GM12891 (cell line): ENCODE results near the gene FANCC.

ENCODE experiments used
- DNase-seq: peaks from one replicate; pipeline ENCODE4 v3.0.0; 2011; ENCODE audit warnings: low spot score; ENCODE audit not compliant: insufficient read length
- FAIRE-seq: peaks from 2 replicates; lab custom pipeline; 2011; peaks lifted over from hg19 to GRCh38; lab: Jason Lieb, UNC
- PAX5 ChIP-seq: IDR thresholded peaks from 2 replicates; pipeline ENCODE4 v1.6.1; 2011; ENCODE audit warnings: low read length, moderate library complexity, mild to moderate bottlenecking; ENCODE audit not compliant: insufficient read depth, severe bottlenecking
- POLR2A ChIP-seq: IDR thresholded peaks from 2 replicates; pipeline ENCODE4 v1.6.1; 2011; ENCODE audit warnings: low read depth, low read length, control low read depth
- POLR2AphosphoS5 ChIP-seq: IDR thresholded peaks from 2 replicates; pipeline ENCODE4 v1.6.1; 2011; ENCODE audit warnings: low read depth, low read length, control low read depth
- POU2F2 ChIP-seq: IDR thresholded peaks from 2 replicates; pipeline ENCODE4 v1.6.1; 2011; ENCODE audit warnings: low read depth, mild to moderate bottlenecking, control low read depth, low read length, moderate library complexity
- SPI1 ChIP-seq: IDR thresholded peaks from 2 replicates; pipeline ENCODE4 v1.6.1; 2011; ENCODE audit warnings: low read depth, low read length, control low read depth
- TAF1 ChIP-seq: IDR thresholded peaks from 2 replicates; pipeline ENCODE4 v1.6.1; 2011; ENCODE audit warnings: low read depth, low read length, control low read depth

Gene FANCC

GRCh38 chr9:95189251-95190098, 128.0 kb downstream of the FANCC start:
- no peak for TF ChIP-seq POLR2AphosphoS5
- no peak for TF ChIP-seq POLR2A
- no peak for TF ChIP-seq POU2F2
- no peak for FAIRE-seq
- no peak for DNase-seq

DNA sequence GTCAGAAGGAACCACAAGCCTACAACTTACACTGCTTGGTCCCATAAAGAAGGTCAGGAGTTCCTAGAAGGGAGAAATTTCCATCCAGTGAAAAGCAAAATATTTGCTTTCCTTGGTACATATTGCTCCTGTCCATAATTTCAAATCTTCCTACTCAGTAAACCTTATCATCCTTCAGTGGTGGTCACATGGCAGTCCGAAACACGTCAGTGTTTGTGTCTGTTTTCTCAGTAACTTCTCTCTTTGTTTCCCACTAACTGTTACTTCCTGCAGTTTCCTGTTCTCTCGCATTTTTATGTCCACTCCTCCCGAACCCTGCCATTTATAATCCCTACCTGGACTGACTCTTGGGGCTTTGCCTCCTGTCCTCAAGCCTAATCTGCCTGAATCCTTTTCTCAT, 129.1 kb downstream of the FANCC start:
- no peak for DNase-seq
- no peak for TF ChIP-seq PAX5
- no peak for TF ChIP-seq POU2F2
- no peak for TF ChIP-seq TAF1
- no peak for TF ChIP-seq POLR2AphosphoS5
- no peak for TF ChIP-seq POLR2A
- TF ChIP-seq SPI1 = no peak
- FAIRE-seq = no peak

GRCh38 chr9:95185956-95186355, 131.6 kb downstream of the FANCC start:
- TF ChIP-seq POLR2AphosphoS5 = no peak
- TF ChIP-seq POLR2A = no peak
- no peak for TF ChIP-seq PAX5
- no peak for TF ChIP-seq SPI1
- TF ChIP-seq POU2F2 = no peak
- no peak for TF ChIP-seq TAF1
- no peak for DNase-seq
- FAIRE-seq = no peak

DNA sequence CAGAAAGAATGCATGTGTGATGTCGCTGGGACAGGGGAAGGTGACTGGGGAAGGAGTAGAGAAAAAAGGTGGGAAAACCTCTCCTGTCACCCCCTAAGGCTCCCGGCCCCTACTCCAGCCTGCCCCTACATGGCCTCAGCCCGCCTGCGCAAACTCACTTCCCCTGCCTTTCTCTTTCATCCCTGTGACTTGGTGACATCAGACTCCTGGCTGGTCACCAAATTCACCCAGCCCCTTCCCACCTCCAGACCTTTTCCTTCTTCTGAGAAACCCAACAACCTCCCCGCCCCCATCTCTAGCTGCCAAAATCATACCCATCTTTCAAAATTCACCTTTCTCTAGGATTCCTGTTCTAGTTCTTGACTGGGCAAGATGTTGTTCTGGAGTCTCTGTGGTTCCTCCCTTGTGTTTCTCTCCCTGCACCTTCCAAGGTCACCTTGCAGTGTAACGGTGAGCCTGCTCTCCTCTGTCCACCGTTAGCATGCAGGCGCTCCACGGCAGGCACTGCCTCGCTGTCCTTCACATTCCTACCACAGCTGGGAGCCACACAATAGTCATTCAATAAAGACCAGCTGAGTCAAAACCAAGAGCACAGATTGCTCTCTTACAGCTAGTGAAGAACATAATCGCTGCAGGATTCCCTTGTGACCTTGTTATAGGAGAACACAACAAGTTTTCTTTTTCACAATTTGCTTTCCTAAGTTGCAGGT, 134.5 kb downstream of the FANCC start:
- no peak for FAIRE-seq
- TF ChIP-seq SPI1 (no peak), PAX5 (no peak), POLR2A (no peak), TAF1 (no peak), POU2F2 (no peak), POLR2AphosphoS5 (no peak)
- DNase-seq = no peak

- TF ChIP-seq TAF1 (no peak), PAX5 (no peak), POU2F2 (no peak), POLR2AphosphoS5 (no peak), SPI1 (no peak), POLR2A (no peak)
- DNase-seq (no peak), FAIRE-seq (peak; percentile 28)
Measured at GRCh38 chr9:95181835-95182234, 135.7 kb downstream of the FANCC start.

- FAIRE-seq = no peak
- DNase-seq = no peak
- TF ChIP-seq TAF1 (no peak), PAX5 (no peak), POLR2AphosphoS5 (no peak)
Measured at GRCh38 chr9:95181226-95181818, 136.2 kb downstream of the FANCC start.

GRCh38 chr9:95177617-95178016, 139.9 kb downstream of the FANCC start:
- DNase-seq (no peak), FAIRE-seq (no peak)
- TF ChIP-seq TAF1 (no peak), POU2F2 (no peak), PAX5 (no peak), POLR2A (no peak), SPI1 (no peak), POLR2AphosphoS5 (no peak)

GRCh38 chr9:95176755-95177319, 140.7 kb downstream of the FANCC start:
- TF ChIP-seq POU2F2 (no peak), POLR2A (no peak), POLR2AphosphoS5 (no peak), SPI1 (no peak), PAX5 (no peak)
- DNase-seq (no peak), FAIRE-seq (no peak)

DNA sequence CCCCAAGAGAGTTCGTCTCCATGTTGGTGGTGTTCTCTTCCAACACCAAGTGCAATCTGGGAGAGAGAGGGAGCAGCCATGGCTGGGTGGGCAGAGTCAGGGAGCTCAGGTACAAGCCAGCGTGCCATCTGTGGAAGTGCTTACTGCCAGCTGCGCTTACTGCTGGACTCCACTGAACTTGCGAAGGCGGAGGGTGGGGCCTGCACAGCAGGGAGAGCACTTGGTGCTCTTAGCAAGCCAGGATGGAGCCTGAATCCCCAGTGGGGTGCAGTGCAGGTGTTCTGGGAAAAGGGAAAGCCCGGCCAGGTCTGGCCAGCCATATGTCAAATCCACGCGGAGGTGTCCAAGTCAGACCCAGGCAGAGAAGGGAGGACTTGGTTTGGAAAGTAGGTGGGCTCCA, 142.0 kb downstream of the FANCC start:
- DNase-seq (no peak), FAIRE-seq (no peak)
- TF ChIP-seq SPI1 = no peak
- no peak for TF ChIP-seq TAF1
